SH-SY5Y (cell line): ENCODE measurements around the gene HMGCR.

ENCODE experiments used
- GATA2 ChIP-seq: IDR thresholded peaks from 2 replicates; pipeline ENCODE4 v1.6.1; 2011; ENCODE audit warnings: mild to moderate bottlenecking, low read depth, low read length
- GATA3 ChIP-seq: IDR thresholded peaks from 2 replicates; pipeline ENCODE4 v1.6.1; 2011; ENCODE audit warnings: low read depth, mild to moderate bottlenecking, low read length, moderate library complexity

DNA sequence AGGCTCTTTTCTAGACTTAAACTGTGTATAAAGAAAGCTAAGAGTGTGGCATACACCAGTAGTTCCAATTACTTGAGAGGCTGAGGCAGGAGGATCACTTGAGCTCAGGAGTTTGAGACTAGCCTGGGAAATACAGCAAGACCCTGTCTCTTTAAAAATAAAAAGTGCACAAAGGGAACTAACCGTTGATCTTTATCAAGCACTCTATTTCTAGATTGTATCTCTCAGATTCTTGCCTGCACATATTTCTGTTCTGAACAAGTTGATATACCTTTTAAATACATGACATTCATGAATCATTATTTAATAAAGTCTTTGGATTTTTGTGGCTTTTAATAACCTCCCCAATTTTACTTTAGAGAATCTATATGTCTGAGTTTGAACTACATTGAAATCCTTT, 47.2 kb downstream of the HMGCR start:
- TF ChIP-seq GATA2 (no peak), GATA3 (no peak)
